Measurements from ENCODE around the gene GPR39.

Gene GPR39

GRCh38 chr2:132606649-132607048 lies 190.0 kb downstream of the GPR39 start:
- DNase-seq = no peak

DNA sequence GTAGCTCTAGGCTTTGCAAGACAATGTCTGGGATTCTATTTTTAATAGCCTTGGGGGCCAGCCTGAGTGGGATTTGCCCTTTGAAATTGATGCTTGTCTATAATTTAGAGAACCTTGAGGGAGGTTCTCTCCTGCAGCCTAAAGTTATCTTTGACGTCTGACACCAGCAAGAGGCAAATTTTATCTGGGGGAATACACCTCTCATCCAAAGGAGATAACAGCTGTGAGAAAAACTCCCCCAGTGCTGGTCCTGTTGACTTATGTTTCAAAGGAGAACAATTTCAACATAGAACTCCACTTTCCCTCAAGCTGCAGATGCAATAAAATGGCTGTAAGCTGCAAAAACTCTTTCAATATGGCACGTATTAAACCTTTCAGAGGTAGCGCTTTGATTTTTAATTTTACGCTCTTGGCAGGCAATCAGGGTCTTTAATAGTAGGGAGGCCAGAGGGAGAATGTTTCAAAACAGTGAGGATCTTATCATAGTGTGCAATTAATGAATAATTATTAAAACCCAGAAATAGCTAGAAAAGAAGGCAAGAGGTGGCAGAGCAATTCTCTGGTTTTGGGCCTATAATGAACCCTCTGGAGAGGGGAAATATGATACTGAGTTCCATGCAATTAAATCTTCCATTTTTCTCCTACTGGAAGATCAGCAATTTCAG lies 191.0 kb downstream of the GPR39 start:
- DNase-seq = peak in 1 of 3 experiments; percentile 4

DNA sequence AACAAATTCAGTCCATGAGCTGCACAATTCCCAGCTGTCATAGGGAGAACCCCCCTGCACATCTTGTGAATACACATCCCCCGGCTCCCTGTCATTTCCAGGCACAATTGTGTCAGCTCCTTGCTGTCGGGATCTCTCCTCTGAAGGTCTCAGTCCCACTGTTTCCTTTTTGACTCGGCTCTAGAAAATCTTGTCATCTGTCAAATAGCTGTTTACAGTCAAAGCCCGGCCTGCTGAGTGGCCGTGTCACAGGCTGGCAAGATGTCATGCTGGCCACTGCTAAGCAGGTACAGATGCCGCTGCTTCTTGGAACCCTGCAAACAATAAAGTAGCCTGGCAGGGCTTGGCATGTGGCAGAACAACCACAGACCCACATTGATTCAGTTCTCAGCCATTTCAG lies 191.7 kb downstream of the GPR39 start:
- no peak for DNase-seq

DNA sequence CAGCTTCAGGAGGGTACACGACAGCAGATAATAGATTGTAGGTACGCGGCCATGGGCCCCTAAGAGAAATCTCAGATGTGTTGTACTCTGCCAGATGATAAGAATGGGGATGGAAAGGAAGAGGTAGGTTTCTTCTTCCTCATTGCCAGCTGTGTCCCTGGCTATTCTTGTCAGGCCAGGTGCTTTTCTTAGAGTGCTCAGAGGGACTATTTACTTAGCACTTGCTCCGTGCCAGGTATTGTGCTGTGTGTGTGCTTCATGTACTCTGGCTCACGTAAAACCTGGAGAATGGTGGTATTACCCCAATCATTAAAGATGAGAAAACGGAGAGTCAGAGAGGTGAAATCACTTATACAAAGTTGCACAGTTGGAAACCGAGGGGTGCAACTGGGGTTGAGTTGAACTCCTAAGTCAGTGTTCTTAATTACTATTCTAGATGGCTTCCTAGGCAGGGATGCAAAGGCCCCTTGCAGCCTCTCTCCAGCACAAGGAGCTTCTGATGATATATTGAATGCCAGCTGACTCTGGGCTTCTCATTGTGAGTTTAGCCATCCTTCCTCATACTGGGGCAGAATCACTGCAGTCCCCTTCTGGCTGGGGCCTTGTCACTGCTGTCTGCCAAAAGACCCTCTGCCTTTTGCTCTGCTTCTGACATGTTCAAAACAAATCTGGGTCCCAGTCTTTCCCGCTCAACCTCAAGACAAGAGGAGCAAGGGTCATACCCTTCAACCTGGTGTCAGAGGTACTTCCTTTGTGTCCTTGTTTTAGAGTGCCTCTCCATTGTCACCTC lies 192.7 kb downstream of the GPR39 start:
- peak in 1 of 3 experiments; percentile 36 for DNase-seq

- no peak for DNase-seq
Measured at GRCh38 chr2:132611719-132612118, 195.1 kb downstream of the GPR39 start.

DNA sequence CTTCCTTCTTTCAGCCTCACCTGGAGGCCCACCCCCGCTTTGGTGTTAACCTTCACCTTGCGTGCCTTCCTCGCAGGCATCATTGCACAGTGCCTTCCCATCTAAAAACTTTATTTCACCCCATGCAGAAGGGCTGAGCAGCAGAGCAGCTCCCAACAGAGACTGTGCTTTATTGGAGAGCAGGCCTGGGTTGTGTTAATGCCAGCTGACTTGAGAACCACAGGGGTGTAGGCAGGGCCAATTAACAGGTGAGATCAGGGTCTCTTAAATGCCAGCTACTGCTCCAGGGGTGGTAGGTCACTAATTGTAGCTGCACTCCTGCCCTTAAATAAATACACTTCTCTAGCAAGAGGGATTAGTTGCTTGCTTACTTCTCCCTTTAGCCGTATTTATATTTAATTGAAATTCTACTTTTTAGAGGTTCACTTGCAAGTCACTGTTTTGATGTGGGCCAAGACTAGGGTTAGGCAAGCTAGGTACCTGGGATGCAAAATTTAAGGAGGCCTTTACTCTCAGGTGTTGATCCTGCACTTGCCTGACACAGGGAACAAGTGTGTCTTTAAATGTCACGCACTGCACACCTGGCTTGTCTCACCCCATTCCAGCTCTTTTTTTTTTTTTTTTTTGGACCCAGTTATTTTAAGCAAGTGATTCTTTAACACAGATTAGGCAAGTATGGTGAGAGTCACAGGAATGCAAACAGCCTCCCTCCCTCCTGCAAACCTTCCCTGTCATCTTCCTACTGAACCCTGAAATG lies 198.9 kb downstream of the GPR39 start:
- peak in 2 of 3 experiments; percentile 28 to 69 for DNase-seq

- DNase-seq = no peak
Measured at GRCh38 chr2:132617989-132618388, 201.4 kb downstream of the GPR39 start.

DNA sequence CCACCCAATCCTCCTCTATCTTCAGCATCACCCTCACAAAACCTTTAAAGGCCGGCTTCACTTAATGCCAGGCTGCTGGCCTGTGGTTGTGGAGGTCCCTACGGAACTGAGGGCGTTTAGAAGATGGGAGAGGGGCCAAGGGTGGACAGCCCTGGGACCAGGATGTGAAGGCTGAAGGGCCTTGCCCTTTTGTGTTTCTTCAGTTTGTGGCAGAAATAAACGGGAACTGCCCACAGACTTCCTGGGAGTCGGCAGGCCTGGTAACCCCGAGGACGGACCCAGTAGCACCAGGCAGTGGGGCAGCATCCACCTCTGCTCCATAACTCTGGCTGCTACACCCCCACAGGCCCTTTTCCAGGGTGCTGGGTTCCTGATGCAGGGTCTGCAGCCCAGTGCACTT lies 202.1 kb downstream of the GPR39 start:
- DNase-seq = no peak

DNA sequence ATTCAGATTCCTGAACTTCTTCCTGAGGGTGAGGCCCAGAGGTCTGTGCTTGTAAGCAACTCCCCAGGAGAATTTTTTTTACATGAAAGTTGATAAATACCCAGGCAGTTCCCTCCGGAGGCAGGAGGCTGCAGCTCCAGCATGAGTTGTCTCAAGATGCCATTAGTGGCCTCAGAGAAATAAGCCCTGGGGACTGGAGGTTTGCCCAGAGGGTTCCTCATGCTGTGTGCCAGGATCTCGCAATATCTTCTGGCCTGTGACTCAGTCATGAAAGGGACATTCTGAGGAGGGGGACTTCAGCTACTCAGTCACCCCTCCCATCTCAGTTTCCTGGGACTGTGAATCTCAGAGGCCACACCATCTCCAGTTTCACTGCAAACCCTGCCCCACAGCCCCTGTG lies 203.5 kb downstream of the GPR39 start:
- no peak for DNase-seq

DNA sequence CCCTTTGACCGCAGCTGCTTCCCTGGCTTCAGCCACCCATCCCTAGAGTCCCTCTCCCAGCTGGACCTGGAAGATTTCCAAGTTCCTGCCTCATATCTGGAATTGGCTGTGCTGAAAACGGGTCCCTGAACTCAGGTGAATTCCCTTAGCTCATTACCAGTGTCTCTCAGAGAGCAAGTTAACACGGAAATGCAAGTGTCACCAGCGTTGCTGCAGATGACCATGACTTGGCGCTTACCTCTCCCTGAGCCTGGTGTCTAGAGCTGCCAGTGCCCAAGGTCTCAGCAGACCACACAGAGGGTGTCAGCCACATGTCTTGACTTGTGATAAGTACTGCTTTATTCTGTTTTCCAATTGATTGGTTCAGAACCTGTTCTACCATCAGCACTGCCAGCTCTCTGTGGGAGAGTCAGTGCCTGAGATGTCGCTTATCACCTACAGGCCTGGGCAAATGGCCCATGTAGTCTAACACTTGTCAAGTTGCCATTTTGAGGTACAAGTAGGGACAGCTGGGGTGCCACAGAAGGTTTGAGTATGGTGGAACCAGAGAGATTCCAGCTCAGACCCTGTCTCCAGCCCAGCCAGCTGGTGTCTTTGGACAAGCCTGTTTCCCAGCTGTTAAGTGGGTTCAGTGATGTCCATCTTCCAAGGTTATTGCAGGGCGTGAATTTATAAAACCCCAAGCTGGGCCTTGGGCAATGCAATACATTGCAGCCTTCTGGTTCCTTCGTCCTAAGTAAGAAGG lies 204.7 kb downstream of the GPR39 start:
- peak in 2 of 3 experiments; percentile 0 to 41 for DNase-seq

DNA sequence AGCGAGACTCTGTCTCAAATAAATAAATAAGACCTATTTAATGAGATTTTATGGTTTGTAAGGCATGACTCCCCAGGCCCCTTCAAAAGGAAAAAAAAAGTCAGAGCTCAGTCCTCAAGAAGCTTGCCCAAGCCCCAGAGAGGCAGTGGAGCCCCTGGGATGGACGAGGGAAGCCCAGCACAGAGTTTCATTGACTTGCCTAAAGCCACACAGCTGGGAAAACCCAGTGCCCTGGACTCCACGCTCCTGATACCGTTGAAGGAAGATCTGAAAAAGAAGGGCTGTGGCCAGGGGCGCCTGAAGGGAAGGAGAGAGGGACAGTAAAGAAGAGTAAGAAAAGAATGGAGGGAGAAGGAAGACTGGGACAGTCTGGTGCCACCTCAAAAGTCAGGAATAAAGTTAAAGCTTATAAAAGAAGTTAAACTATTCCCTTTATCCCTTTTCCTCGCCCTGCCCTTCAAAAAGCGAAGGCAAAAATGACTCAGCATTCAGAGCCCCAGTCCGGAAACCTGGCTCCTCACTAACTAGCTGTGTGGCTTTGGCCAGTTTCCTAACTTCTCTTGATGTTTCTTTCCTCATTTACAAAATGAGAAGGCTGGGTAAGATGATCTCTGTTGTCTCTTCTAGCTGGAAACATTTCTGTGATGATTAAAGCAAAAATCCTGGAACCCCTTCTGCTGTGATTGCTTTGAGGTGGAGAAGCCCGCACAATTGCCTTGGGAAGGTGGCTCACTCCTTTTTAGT lies 206.7 kb downstream of the GPR39 start:
- no peak for DNase-seq

GRCh38 chr2:132627536-132627935 lies 210.9 kb downstream of the GPR39 start:
- DNase-seq = no peak

DNA sequence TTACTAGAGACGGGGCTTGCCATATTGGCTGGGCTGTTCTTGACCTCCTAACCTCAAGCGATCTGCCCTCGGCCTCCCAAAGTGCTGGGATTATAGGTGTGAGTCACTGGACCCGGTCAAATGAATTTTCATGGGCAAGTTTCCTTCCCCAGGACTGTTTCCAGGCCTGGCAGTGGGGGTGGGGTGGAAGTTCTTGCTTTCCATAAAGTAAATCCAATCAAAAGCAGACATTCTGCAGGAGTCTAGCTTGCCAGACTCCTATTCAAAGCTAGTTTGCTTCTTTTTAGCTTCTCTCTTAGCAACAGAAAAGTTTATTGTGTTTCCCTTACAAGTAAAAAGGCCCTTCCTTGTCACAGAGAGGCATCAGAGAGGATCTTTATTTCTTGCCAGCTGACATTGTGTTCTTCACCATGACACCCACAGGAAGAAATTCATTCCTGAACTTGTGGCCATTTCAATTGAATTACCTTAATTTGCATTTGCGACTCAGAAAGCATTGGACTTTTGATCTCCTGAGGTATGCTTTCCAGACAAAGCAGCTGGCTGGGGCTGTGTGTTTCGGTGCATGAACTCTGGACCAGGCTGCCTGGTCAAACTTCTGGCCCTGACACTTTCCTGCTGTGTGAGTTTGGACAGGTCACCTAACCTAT lies 215.5 kb downstream of the GPR39 start:
- no peak for DNase-seq

DNA sequence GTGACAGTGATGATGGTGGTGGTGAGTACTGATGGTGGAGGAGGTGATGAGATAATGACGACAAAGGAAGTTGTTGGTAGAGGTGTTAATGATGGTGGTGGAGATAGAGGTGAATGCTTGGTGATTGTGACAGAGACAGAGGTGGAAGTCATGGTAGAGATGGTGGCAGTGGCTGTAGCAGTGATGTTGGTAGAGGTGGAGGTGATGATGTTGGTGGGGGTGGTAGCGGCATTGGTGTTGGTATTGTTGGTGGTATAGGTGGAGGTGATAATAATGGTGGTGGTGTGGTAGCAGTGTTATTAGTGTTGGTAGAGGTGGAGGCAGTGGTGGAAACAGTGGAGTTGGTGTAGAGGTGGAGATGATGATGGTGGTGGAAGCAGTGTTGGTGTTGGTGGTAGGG lies 217.0 kb downstream of the GPR39 start:
- no peak for DNase-seq

DNA sequence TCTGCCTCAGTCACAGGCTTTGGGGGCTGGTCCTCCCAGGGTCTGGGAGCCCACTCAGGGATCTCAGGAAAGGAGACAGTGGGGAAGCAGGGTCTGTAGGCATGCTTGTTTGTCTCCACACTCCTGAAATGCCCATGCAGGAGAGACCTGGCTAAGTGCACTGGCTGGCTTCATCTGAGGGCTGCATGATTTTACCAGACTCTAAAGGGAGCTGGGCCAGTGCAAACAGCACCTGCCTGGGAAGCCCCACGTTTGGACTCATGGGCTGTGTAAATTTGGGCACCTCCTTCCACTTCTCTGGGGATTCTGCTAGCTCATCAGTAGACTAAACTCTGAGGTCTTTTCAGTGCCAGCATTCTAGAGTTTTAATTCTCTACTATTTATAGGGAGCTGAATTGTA lies 219.7 kb downstream of the GPR39 start:
- no peak for DNase-seq

- peak in 1 of 3 experiments; percentile 63 for DNase-seq
Measured at GRCh38 chr2:132638313-132639040, 221.9 kb downstream of the GPR39 start.

GRCh38 chr2:132640116-132640515 lies 223.5 kb downstream of the GPR39 start:
- DNase-seq = peak in 1 of 3 experiments; percentile 42

DNA sequence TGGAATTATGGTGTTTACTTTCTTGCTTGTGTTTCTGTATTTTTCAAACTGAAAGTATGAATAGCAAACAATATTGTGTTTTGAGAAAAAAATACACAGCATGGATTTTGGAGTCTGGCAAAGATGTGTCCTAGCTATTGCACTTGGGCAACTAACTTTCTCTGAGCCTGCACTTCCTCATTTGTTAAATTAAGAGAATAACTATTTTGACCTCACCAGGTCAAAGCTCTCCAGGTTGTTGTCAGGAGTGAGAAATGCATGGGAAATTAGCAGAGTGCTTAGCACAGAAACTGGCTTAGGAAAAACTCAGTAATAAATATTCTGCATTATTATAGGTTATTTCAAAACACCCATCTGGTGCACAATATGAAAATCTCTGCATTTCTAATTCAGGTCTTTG lies 225.2 kb downstream of the GPR39 start:
- no peak for DNase-seq

DNA sequence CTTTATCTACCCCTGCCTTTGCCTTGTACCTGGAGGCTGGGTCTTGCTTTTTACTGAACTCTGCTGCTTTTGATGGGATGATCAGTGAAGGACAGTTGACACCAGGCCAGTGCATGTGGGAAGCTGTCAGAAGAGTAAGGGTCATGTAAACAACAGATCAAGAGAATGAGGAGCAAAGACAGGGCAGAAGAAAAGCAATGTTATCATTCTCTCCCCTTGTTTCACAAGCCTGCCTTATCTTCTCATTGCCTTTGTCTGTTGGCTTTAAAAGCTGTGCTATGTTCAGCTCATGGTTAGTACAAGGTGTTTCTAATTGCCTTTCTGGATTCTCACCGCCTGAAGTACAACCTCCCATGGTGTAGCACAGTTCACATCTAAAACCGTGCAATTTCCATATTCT lies 225.8 kb downstream of the GPR39 start:
- DNase-seq = no peak

GRCh38 chr2:132645176-132645575 lies 228.6 kb downstream of the GPR39 start:
- peak; percentile 61 to 79 (median 71) for DNase-seq
